Kidney capillary endothelial cell (primary cell): Measurements from ENCODE around the gene DGLUCY.
"Not testable (repeated sequence)": the region's sequence is repeated elsewhere in the genome, so short reads cannot be mapped to it uniquely, and the experiment has no call there.

Experiments
- DNase-seq: peaks from one replicate; pipeline ENCODE4 v3.0.0-alpha.2; 2018; ENCODE audit warnings: low spot score

DGLUCY gene

GRCh38 chr14:91108941-91109611, 4.8 kb upstream of the DGLUCY start:
- peak; percentile 70 for DNase-seq

- DNase-seq: no peak
Measured at GRCh38 chr14:91111443-91111842, 2.4 kb upstream of the DGLUCY start.

- DNase-seq: no peak
Measured at GRCh38 chr14:91112194-91112593, 1.7 kb upstream of the DGLUCY start.

- DNase-seq: peak; percentile 72
Measured at GRCh38 chr14:91114079-91115065, 499 bp downstream of the DGLUCY start.

GRCh38 chr14:91115986-91116770, 2.3 kb downstream of the DGLUCY start:
- no peak for DNase-seq

- DNase-seq: no peak
Measured at GRCh38 chr14:91116913-91117588, 3.2 kb downstream of the DGLUCY start.

GRCh38 chr14:91117960-91118359, 4.1 kb downstream of the DGLUCY start:
- no peak for DNase-seq

- no peak for DNase-seq
Measured at GRCh38 chr14:91118511-91119068, 4.7 kb downstream of the DGLUCY start.

- DNase-seq: peak; percentile 89
Measured at GRCh38 chr14:91119556-91120311, 5.9 kb downstream of the DGLUCY start.

GRCh38 chr14:91123201-91123600, 9.3 kb downstream of the DGLUCY start:
- no peak for DNase-seq

- DNase-seq: not testable (repeated sequence)
Measured at GRCh38 chr14:91124406-91125270, 10.8 kb downstream of the DGLUCY start.

GRCh38 chr14:91125271-91125660, 11.4 kb downstream of the DGLUCY start:
- no peak for DNase-seq

GRCh38 chr14:91125801-91126200, 11.9 kb downstream of the DGLUCY start:
- no peak for DNase-seq

GRCh38 chr14:91126761-91127160, 12.9 kb downstream of the DGLUCY start:
- no peak for DNase-seq

GRCh38 chr14:91127401-91127801, 13.5 kb downstream of the DGLUCY start:
- no peak for DNase-seq

GRCh38 chr14:91127924-91128323, 14.1 kb downstream of the DGLUCY start:
- no peak for DNase-seq

- no peak for DNase-seq
Measured at GRCh38 chr14:91128699-91129098, 14.8 kb downstream of the DGLUCY start.

GRCh38 chr14:91129261-91129660, 15.4 kb downstream of the DGLUCY start:
- no peak for DNase-seq

- DNase-seq: no peak
Measured at GRCh38 chr14:91135039-91135438, 21.2 kb downstream of the DGLUCY start.
